NAMALWA (cell line): ENCODE data around the gene MIEN1.
"Not testable (repeated sequence)": the region's sequence is repeated elsewhere in the genome, so short reads cannot be mapped to it uniquely, and the experiment has no call there.

Experiments used
- DNase-seq: peaks from one replicate; pipeline ENCODE4 v3.0.0-alpha.2; 2015; ENCODE audit warnings: low spot score

Gene MIEN1

GRCh38 chr17:39755554-39756379 lies 25.4 kb upstream of the MIEN1 start:
- peak; percentile 96 for DNase-seq

- DNase-seq: no peak
Measured at GRCh38 chr17:39754958-39755553, 24.7 kb upstream of the MIEN1 start.

- DNase-seq: peak; percentile 98
Measured at GRCh38 chr17:39754161-39754957, 24.0 kb upstream of the MIEN1 start.

GRCh38 chr17:39753514-39754160 lies 23.3 kb upstream of the MIEN1 start:
- peak; percentile 80 for DNase-seq

- no peak for DNase-seq
Measured at GRCh38 chr17:39752241-39752881, 22.0 kb upstream of the MIEN1 start.

- no peak for DNase-seq
Measured at GRCh38 chr17:39751637-39752036, 21.3 kb upstream of the MIEN1 start.

GRCh38 chr17:39751016-39751543 lies 20.7 kb upstream of the MIEN1 start:
- DNase-seq: no peak

GRCh38 chr17:39750131-39751015 lies 20.0 kb upstream of the MIEN1 start:
- no peak for DNase-seq

GRCh38 chr17:39748444-39749034 lies 18.2 kb upstream of the MIEN1 start:
- not testable (repeated sequence) for DNase-seq

- no peak for DNase-seq
Measured at GRCh38 chr17:39747745-39748144, 17.4 kb upstream of the MIEN1 start.

- no peak for DNase-seq
Measured at GRCh38 chr17:39746145-39746461, 15.8 kb upstream of the MIEN1 start.

- no peak for DNase-seq
Measured at GRCh38 chr17:39745335-39746144, 15.2 kb upstream of the MIEN1 start.

GRCh38 chr17:39744836-39745215 lies 14.5 kb upstream of the MIEN1 start:
- DNase-seq: no peak

GRCh38 chr17:39744075-39744835 lies 13.9 kb upstream of the MIEN1 start:
- no peak for DNase-seq

- DNase-seq: no peak
Measured at GRCh38 chr17:39742856-39743436, 12.6 kb upstream of the MIEN1 start.

- no peak for DNase-seq
Measured at GRCh38 chr17:39742126-39742855, 12.0 kb upstream of the MIEN1 start.

- DNase-seq: no peak
Measured at GRCh38 chr17:39740357-39741111, 10.2 kb upstream of the MIEN1 start.
